Endothelial cell of umbilical vein (primary cell): ENCODE data around the gene ANKRD27. TPM values are rescaled to one million over a fixed set of nuclear protein-coding genes. Genes with fewer than 3 reads are reported as not detected.

Source experiments
- BruUV-seq: library from RNA; stranded (reverse); fragments of 400-500 nt; replicated peaks from 2 replicates; lab custom pipeline; 2021; lab: Mats Ljungman, UMichigan
- CTCF ChIA-PET: fragments of 300-600, 350-600 bp; sonication (Branson Sonifier 250); formaldehyde crosslinking; loops from one replicate; lab custom pipeline; 2021; ENCODE audit warnings: antibody characterized with exemption, inconsistent platforms; lab: Charles Lee
- POLR2A ChIA-PET: fragments of 300-600, 350-600 bp; sonication (Branson Sonifier 250); formaldehyde crosslinking; loops from one replicate; lab custom pipeline; 2021; ENCODE audit warnings: antibody characterized with exemption, inconsistent platforms; lab: Charles Lee
- DNase-seq: peaks from one replicate; pipeline ENCODE4 v3.0.0-alpha.2; 2011; ENCODE audit warnings: low read depth, low spot score
- FAIRE-seq: peaks from 2 replicates; lab custom pipeline; 2011; peaks lifted over from hg19 to GRCh38; lab: Jason Lieb, UNC
- H2AFZ ChIP-seq: 2 replicates; pipeline ENCODE4 v1.6.0; 2012; ENCODE audit warnings: low read depth, low read length, control low read depth, inconsistent platforms
- H3K27ac ChIP-seq: 2 replicates; pipeline ENCODE4 v1.5.1; 2011; ENCODE audit warnings: low read depth, mild to moderate bottlenecking, control low read depth, low read length, moderate library complexity; ENCODE audit not compliant: insufficient read depth
- H3K27me3 ChIP-seq, 2 experiments: 2 replicates each; pipeline versions ENCODE4 v1.6.0 to v1.6.1; 2011; ENCODE audit warnings: low read length in 2 of 2, mixed read lengths in 1 of 2; ENCODE audit not compliant: control insufficient read depth in 2 of 2, insufficient read depth in 2 of 2
- H3K36me3 ChIP-seq, 2 experiments: 2 replicates in 1 of 2; 3 replicates in 1 of 2; pipeline ENCODE4 v1.5.1; 2011; ENCODE audit warnings: low read length in 2 of 2, mild to moderate bottlenecking in 1 of 2, moderate library complexity in 1 of 2; ENCODE audit not compliant: control insufficient read depth in 2 of 2, insufficient read depth in 2 of 2; ENCODE audit errors: extremely low read depth in 1 of 2
- H3K4me1 ChIP-seq: 3 replicates; pipeline ENCODE4 v1.5.1; 2011; ENCODE audit warnings: mild to moderate bottlenecking, low read length; ENCODE audit not compliant: control insufficient read depth, insufficient read depth; ENCODE audit errors: extremely low read depth
- H3K4me2 ChIP-seq: 2 replicates; pipeline ENCODE4 v1.6.1; 2011; ENCODE audit warnings: low read length, control low read depth, mixed read lengths; ENCODE audit not compliant: insufficient read depth
- H3K4me3 ChIP-seq, 3 experiments: fragments of 200-600 bp in 1 of 3; sonication (generic), shearing (Covaris generic) in 1 of 3; replicated peaks in 1 of 3; 2 replicates each; pipeline ENCODE4 v1.5.1; 2011 to 2016; ENCODE audit warnings: control low read depth in 3 of 3, low read length in 3 of 3, mild to moderate bottlenecking in 2 of 3, inconsistent platforms in 1 of 3, low read depth in 1 of 3, moderate library complexity in 1 of 3; ENCODE audit not compliant: insufficient read depth in 1 of 3
- H3K79me2 ChIP-seq: 2 replicates; pipeline ENCODE4 v1.6.0; 2012; ENCODE audit warnings: low read length, inconsistent platforms; ENCODE audit not compliant: control insufficient read depth, insufficient read depth
- H3K9ac ChIP-seq: replicated peaks from 2 replicates; pipeline ENCODE3; 2011; ENCODE audit warnings: low read length, control low read depth; ENCODE audit not compliant: insufficient read depth; ENCODE audit errors: extremely low read depth
- H3K9me1 ChIP-seq: replicated peaks from 3 replicates; pipeline ENCODE4 v1.6.0; 2011; ENCODE audit warnings: mild to moderate bottlenecking, low read length; ENCODE audit not compliant: control insufficient read depth, insufficient read depth; ENCODE audit errors: extremely low read depth
- H3K9me3 ChIP-seq: replicated peaks from 2 replicates; pipeline ENCODE4 v1.5.1; 2012; ENCODE audit warnings: low read length, inconsistent platforms; ENCODE audit not compliant: control insufficient read depth, insufficient read depth
- H4K20me1 ChIP-seq: replicated peaks from 2 replicates; pipeline ENCODE3; 2011; ENCODE audit warnings: mild to moderate bottlenecking, low read length; ENCODE audit not compliant: control insufficient read depth, insufficient read depth; ENCODE audit errors: extremely low read depth
- EZH2 ChIP-seq: IDR thresholded peaks from 2 replicates; pipeline ENCODE4 v1.6.1; 2012; ENCODE audit warnings: borderline replicate concordance, low read depth, mild to moderate bottlenecking, moderate library complexity, low read length, inconsistent platforms; ENCODE audit not compliant: severe bottlenecking
- FOS ChIP-seq: IDR thresholded peaks from 2 replicates; pipeline ENCODE4 v1.6.1; 2011; ENCODE audit warnings: mild to moderate bottlenecking, low read length, moderate library complexity, borderline replicate concordance; ENCODE audit not compliant: insufficient read depth
- GATA2 ChIP-seq: IDR thresholded peaks from 2 replicates; pipeline ENCODE4 v1.7.0; 2011; ENCODE audit warnings: low read depth, mild to moderate bottlenecking, moderate library complexity, mixed read lengths, low read length; ENCODE audit not compliant: insufficient read length, insufficient read depth
- JUN ChIP-seq: IDR thresholded peaks from 2 replicates; pipeline ENCODE4 v1.6.1; 2011; ENCODE audit warnings: borderline replicate concordance, low read depth; ENCODE audit not compliant: insufficient read length, insufficient read depth
- MYC ChIP-seq: IDR thresholded peaks from one replicate; pipeline ENCODE4 v1.6.1; 2011; ENCODE audit warnings: mild to moderate bottlenecking, low read depth, low read length
- POLR2A ChIP-seq: IDR thresholded peaks from 2 replicates; pipeline ENCODE4 v1.6.1; 2012; ENCODE audit warnings: low read depth, mild to moderate bottlenecking, control low read depth, low read length
- POLR2AphosphoS5 ChIP-seq: IDR thresholded peaks from 2 replicates; pipeline ENCODE4 v1.6.1; 2012; ENCODE audit warnings: low read depth, mild to moderate bottlenecking, control low read depth, low read length, moderate library complexity; ENCODE audit not compliant: insufficient read depth
- dilution Hi-C: fragments of 300-500 bp; cut with MboI; formaldehyde crosslinking; loops from one replicate; pipeline ENCODE4 v1.15.0; 2019; ENCODE audit warnings: low sequenced_read_pairs; ENCODE audit not compliant: extremely low pct_ligation_motif_present
- intact Hi-C: fragments of 100-400 bp; cut with micrococcal nuclease; formaldehyde crosslinking; loops from one replicate; pipeline ENCODE4 v1.10.0; 2022
- polyA plus RNA-seq, 4 experiments: library from polyadenylated mRNA; depleted of rRNA in 3 of 4; stranded (reverse) in 3 of 4; unstranded in 1 of 4; fragments of >200 nt; gene quantifications; 2 replicates each; pipeline versions ENCODE4 v1.2.1 to v1.2.3, GENCODE V29; 2011 to 2012; ENCODE audit warnings: missing spikeins in 1 of 4
- total RNA-seq: library from RNA; stranded (reverse); gene quantifications from 2 replicates; pipeline ENCODE4 v1.2.3, GENCODE V29; 2021
- TF ChIP-seq, protein P1 (sequence below), 2 donors: IDR thresholded peaks; 1 replicate in 1 of 2; 2 replicates in 1 of 2; pipeline ENCODE4 v1.5.1; 2011; ENCODE audit warnings: low read length in 2 of 2, mild to moderate bottlenecking in 2 of 2, moderate library complexity in 2 of 2, control low read depth in 1 of 2, inconsistent platforms in 1 of 2, low read depth in 1 of 2; ENCODE audit not compliant: insufficient read depth in 1 of 2; ENCODE audit errors: extremely low read depth in 1 of 2
- TF ChIP-seq, protein P2 (sequence below): IDR thresholded peaks from 2 replicates; pipeline ENCODE4 v1.6.1; 2011; ENCODE audit not compliant: insufficient read depth, insufficient read length

ANKRD27 gene
- total and polyA plus RNA-seq, 2 donors (not counting 3 experiments of a cell fraction or from before 2014, with no cell fraction given), result 18.3 to 37.4 TPM

DNA sequence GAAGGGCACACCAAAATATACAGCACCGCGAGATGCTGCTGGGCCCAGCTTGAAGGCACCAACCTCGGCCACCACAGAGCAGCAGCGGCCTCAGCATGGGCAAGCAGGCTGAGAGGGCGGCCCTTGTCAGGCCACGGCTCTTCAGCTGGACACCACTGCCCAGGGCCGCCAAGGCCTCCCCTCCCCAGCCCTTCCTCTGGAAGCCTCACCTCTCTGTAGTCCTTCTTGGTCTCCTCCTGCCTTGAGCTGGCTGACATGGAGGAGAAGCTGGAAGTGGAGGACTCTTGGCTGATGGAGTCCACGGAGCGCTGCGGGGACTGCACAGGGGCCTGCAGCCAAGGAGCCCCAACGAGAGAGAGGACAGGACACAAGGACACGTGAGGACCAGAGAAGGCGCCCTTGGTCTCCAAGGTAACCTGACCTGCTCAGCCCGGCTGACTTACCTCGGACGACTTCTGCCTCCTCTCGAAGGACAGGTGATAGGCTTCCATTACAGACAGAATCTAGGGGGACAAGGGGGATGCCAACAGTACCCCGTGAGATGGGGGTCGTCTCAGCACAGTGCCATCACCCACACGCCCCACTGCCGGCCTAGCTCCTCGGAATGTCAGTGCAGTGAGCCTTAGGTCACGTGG, 55.8 kb downstream of the ANKRD27 start:
- H3K36me3 ChIP-seq, result peaks cover 8 to 41% of the 10 kb centered on the region in 2 experiments
- DNase-seq, result no peak
- intact Hi-C loops (no loop called here), dilution Hi-C loops (no loop called here)
- no peaks in the 10 kb centered on the region for H4K20me1 ChIP-seq
- no peak overlapping the region for H3K27ac ChIP-seq
- no peak for FAIRE-seq
- H3K4me3 ChIP-seq, result no peak overlapping the region
- no peak overlapping the region for H3K9ac ChIP-seq
- no peaks in the 10 kb centered on the region for H3K79me2 ChIP-seq
- ChIA-PET CTCF (interaction anchor here (1.0 to 1.4 kb wide), 2 partner anchors 19 to 21 kb away, joined by 4 to 8 read pairs; no protein-coding TSS in a partner anchor), POLR2A (no interaction called here)
- H3K4me2 ChIP-seq, result no peak overlapping the region
- TF ChIP-seq POLR2A (no peak), FOS (no peak), MYC (no peak)
- H3K4me1 ChIP-seq, result no peaks in the 10 kb centered on the region
- no peaks in the 10 kb centered on the region for H3K9me3 ChIP-seq
- H3K9me1 ChIP-seq, result no peaks in the 10 kb centered on the region
- no TSS peak for BruUV-seq
- no peak overlapping the region for H2AFZ ChIP-seq
- H3K27me3 ChIP-seq, result no peaks in the 10 kb centered on the region

DNA sequence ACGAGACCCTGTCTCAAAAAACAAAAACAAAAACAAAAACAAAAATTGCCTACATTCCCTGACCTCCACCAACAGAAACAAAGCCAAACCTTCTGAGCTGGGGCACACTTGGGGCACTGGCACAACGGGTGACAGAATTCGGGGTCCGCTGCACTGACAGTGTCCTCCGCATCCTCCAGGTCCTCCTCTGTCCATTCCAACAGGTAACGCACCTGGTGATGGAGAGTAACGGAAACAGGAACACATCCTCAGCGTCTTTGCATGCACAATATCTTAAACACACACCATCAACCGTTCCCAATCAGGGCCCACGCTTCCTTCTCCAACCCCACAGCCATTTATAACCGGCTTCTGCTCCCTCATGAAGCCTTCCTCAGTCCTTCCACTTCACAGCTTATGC, 59.4 kb downstream of the ANKRD27 start:
- intact Hi-C loops (no loop called here), dilution Hi-C loops (no loop called here)
- Histone ChIP-seq H3K4me3 (no peak overlapping the region), H3K36me3 (peaks cover 5 to 34% of the 10 kb centered on the region in 2 experiments), H3K4me2 (no peak overlapping the region), H2AFZ (no peak overlapping the region), H3K9me1 (no peaks in the 10 kb centered on the region), H3K79me2 (no peaks in the 10 kb centered on the region), H3K27ac (no peak overlapping the region), H4K20me1 (no peaks in the 10 kb centered on the region), H3K4me1 (no peaks in the 10 kb centered on the region), H3K9ac (no peak overlapping the region), H3K9me3 (no peaks in the 10 kb centered on the region), H3K27me3 (no peaks in the 10 kb centered on the region)
- DNase-seq (no peak), FAIRE-seq (no peak)
- TF ChIP-seq GATA2 (no peak), FOS (no peak), MYC (no peak), JUN (no peak), EZH2 (no peak), POLR2AphosphoS5 (no peak), POLR2A (no peak)
- TF ChIP-seq, protein P1, sequence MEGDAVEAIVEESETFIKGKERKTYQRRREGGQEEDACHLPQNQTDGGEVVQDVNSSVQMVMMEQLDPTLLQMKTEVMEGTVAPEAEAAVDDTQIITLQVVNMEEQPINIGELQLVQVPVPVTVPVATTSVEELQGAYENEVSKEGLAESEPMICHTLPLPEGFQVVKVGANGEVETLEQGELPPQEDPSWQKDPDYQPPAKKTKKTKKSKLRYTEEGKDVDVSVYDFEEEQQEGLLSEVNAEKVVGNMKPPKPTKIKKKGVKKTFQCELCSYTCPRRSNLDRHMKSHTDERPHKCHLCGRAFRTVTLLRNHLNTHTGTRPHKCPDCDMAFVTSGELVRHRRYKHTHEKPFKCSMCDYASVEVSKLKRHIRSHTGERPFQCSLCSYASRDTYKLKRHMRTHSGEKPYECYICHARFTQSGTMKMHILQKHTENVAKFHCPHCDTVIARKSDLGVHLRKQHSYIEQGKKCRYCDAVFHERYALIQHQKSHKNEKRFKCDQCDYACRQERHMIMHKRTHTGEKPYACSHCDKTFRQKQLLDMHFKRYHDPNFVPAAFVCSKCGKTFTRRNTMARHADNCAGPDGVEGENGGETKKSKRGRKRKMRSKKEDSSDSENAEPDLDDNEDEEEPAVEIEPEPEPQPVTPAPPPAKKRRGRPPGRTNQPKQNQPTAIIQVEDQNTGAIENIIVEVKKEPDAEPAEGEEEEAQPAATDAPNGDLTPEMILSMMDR (IDR thresholded peaks at IDR 0.05; ENCODE audit: extremely low read depth in 1 of 2, insufficient read depth in 1 of 2, low read depth in 1 of 2, low read length in 2 of 2), result no peak
- TF ChIP-seq, protein P2, sequence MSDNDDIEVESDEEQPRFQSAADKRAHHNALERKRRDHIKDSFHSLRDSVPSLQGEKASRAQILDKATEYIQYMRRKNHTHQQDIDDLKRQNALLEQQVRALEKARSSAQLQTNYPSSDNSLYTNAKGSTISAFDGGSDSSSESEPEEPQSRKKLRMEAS, result no peak
- no TSS peak for BruUV-seq
- ChIA-PET POLR2A (no interaction called here), CTCF (interaction anchor here (1.2 to 1.3 kb wide), 2 partner anchors 14 to 16 kb away, joined by 3 to 5 read pairs; no protein-coding TSS in a partner anchor)
